GM21423 (cell line): ENCODE measurements around the gene IGF1R.
A peak's percentile ranks its signal among the peaks of the same experiment; 100 is the strongest.

Source experiments
- ATAC-seq: cut with Tn5 transposase; IDR thresholded peaks from one replicate; pipeline ENCODE4 v1.9.1; 2021; ENCODE audit warnings: mild to moderate bottlenecking, moderate library complexity; ENCODE audit not compliant: unreplicated experiment

The IGF1R gene

DNA sequence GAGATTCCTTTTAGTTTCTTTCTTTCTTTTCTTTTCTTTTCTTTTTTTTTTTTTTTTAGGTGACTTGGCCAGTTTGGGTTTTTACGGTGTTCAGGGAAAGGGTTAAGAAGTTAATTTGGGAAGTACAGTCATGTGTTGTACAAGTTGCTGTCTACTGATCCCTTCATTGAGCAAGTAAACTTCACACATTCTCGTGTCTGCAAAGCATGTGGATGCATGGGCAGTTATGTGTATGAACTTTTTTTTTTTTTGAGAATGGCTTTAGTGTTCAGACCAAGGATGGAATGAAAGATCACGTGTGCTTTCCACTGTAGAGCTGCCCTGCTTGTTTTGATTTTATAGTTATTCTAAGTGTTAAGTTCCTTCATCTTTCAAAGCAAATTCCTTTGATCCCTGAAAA lies 227.0 kb downstream of the IGF1R start:
- ATAC-seq = no peak

DNA sequence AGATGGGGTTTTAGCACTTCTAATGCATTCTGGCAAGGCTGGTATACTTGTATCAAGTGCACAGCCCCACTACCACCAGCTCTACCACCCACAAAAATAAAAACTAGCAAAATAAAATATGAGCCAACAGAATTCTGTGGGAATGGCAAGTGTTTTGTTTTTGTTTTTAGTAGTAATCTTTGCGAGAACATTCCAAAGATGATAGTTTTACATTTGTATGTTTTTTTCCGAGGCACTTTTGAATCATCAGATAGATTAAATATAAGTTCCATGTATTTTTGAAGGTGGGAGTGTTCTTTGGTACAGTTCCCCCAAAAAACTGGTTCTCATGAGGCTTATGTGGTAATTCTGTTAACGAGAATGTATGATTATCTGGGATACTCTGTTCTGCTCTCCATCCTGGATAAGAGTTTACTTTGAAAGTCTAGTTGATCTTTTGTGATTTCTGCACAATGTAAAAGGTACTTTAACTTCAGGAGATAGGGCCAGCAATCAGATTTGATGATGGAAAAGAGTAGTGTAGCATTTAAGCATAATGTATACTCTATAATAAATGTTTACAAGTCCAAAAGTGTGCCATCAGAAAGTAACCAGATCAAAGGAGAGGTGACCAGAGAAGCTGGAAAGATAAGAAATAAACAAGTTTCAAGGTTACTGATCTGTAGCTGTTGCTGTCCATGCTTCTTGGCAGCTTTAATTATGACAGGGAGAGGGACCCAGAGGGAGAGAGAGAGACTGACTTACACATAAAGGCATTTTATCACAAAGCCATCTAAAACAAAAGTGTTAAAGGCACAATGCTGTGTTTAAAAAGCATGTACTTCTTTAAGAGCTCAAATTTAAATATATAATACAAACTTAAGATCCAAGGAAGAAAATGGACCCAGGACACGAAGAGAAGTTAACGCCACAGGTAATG lies 228.4 kb downstream of the IGF1R start:
- ATAC-seq = no peak

DNA sequence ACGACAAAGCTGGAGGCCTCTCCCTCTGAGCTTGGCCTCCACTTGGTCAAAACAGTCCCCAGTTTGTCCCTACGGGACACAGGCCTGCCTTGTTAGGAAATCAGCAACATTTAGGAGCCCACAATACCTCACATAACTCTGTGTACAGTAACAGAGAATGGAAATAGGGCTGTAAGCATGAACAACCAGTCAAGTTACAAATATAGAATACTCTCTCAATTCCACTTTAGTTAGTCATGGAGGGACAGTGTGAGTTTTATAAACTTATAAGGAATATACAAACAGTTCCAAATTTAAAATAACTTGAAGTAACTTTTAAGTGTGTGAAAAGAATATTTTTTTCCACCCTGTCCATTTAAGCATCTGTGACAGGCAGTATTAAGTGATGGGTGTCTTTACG lies 229.8 kb downstream of the IGF1R start:
- ATAC-seq = no peak

DNA sequence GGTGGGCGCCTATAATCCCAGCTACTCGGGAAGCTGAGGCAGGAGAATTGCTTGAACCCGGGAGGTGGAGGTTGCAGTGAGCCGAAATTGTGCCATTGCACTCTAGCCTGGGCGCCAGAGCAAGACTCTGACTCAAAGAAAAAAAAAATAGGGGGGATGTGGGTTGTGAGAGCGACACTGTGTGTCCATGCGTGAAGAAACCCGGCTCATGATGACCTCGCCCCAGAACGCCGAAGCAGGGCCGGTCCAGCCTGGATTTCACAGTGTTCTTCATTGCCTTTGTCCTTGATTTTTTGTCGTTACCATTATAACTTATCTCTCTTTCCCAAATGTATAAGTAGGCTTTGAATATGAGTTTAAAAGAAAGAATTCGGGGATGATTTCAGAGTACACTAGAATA lies 230.5 kb downstream of the IGF1R start:
- ATAC-seq = no peak

DNA sequence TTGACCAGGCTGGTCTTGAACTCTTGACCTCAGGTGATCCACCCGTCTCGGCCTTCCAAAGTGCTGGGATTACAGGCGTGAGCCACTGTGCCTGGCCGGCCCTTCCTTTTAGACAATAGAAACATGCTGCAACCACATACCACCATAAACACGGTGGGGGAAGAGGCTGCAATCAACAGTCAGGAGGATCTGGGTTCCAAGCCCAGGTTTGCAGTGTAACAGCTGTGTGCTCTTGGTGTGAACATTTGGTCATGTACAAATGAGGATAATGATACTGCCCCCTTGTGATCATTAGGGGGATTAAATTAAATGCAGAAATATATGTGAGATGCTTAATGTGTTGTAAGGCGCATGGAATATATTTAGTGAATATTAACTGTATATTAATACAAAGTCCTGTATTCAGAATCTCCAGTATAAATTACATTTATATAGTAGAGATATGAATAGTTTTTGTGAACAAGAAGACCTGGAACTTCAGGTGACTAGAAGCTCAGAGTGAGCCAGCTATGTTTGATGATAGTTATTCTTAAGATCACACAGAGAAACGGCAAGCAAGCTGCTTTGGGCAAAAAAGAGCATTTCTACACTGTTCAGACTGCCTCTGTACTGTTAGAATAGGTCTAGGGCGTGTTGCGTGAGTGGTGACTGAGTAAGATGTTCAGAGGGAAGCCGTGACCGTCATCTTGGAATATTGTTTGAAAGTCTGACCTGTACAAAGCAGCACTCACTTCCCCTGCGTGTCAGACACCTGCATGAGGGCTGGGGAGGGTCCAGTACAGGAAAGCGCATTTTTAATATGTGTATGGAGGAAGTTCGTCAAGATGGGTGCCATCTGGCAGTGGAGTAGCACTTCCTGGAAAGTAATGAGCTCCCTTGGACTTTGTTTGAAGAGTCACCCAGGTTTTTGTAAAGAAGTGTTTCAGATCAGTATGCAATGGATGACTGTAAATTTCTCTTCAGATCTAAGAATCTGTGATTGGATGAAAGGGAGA lies 233.5 kb downstream of the IGF1R start:
- ATAC-seq = peak; percentile 51

DNA sequence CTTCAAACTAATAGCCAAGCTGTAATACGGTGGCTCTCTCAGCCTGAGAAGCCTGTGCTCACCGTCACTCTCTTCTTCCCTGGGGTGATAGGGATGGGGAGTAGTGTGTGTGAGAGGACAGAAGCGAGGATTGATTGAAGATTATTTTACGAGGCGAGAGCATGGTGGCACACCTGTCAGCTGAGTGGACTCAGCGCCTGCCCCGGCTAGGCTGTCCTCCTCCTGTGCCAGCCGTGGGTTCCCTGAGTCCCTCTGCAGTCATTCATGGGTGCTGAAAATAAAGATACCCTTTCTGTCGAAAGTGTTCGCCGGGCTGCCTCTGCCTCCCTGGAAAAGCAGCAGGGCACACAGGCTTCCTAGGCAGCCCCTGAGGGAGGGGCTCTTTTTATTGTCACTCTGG lies 235.1 kb downstream of the IGF1R start:
- ATAC-seq = no peak

DNA sequence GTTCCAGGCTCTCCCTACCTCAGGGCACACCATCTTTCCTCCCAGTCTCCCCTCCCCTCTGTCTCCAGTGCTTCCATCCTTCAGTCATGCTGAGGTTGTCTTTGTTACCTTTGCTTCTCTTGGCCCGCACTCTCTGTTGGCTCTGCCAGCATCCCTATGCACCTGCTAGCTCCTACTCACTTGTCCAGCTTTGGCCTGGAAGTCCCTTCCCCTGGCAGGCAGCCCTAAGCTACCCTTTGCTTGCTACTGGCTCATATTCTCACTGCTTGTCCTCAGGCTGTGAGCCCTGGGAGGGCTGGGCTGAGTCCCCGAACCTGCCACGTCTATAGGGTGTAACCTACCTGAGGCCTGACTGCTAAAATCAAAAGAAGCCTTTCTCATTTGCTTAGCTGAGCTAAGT lies 236.6 kb downstream of the IGF1R start:
- no peak for ATAC-seq

DNA sequence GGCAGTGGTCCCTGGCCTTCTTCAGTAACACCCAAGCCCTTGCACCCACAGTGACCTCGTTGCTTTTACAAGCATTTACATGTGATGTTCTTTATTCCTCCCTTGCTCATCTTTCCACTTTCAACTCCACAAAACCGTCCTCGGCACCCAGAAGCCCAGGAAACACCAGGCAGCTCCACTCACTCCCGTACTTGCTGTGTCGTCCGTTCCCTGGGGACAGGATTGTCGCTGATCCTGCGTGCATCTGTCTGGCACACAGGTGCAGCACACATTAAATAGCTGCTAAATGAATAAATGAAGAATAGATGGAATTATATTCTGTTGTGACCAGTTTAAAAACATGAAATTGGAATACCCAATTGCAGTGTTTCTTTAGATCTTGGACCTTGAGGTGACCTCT lies 239.6 kb downstream of the IGF1R start:
- ATAC-seq = no peak

DNA sequence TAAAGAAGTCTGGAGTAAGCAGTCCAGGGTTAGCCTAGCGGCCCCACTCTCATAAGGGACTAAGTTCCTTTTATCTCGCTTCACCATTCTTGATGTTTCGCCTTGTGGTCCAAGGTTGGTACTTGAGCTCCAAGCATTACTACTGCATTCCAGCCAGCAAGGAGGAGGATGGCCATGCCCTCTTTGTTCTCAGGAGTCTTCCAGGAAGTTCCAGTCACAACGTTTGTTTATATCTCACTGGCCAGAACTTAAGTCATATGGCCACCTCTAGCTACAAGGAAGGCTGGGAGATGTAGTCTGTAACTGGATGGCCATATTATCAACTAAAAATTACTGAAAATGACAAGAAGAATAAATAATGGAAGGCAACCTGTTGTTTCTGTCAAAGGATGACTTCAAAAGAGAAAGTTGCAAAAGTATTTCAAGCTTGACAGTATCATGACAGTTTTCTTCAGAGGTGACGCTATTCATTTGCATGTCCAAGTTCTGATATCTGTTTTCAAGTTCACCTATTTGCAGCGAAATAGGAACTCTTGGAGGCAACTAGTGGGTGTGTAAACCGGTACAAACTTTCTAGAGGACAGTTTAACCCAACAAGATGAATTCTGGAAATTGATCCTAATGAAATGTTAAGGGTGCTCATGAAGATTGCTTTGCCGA lies 240.6 kb downstream of the IGF1R start:
- ATAC-seq = no peak

DNA sequence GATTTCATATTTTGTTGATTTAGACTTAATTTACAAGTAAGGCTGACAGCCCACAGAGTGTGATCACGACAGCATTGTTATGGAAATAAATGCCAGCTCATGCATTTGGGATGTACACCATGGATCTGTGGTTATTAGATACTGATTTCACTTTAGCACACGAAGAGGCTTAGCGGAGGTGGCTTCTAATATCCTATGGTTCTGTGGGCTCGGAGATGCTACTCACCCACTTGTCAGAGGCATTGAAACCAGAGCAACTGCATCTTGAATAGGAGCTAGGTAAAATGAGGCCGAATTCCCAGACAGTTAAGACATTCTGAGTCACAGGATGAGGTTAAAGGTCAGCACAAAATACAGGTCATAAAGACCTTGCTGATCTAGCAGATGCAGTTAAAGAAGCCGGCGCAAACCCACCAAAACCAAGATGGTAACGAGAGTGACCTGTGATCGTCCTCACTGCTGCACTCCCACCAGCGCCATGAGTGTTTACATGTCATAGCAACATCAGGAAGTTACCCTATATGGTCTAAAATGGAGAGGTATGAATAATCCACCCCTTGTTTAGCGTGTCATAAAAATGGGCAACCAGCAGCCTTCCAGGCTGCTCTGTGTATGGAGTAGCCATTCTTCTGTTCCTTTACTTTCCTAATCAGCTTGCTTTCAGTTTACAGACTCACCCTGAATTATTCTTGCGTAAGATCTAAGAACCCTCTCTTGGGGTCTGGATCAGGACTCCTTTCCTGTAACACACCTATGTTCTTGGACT lies 241.8 kb downstream of the IGF1R start:
- no peak for ATAC-seq

DNA sequence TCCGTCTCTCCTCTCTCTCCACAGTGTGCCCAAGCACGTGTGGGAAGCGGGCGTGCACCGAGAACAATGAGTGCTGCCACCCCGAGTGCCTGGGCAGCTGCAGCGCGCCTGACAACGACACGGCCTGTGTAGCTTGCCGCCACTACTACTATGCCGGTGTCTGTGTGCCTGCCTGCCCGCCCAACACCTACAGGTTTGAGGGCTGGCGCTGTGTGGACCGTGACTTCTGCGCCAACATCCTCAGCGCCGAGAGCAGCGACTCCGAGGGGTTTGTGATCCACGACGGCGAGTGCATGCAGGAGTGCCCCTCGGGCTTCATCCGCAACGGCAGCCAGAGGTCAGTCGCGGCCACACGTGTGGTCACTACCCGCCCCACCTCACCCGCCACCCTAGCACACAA lies 243.0 kb downstream of the IGF1R start:
- ATAC-seq = no peak

DNA sequence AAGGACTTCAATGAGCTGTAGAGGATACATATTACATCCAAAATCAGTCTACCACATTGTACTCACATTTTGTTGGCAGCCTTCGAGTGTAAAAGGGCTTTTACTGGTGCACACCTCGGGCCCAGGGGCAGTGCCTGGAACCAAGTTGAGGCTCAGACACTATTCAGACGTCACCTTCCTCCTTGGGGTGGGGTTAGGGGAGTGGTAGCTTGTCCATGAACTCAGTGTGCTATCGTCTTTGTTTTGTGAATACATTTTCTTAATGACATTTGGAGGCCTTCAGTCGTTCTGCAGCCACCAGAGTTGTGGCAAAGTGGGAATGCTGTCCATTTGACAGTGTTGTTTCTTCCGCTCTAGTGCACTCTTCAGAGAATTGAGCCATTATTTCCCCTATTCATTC lies 245.1 kb downstream of the IGF1R start:
- ATAC-seq = no peak

DNA sequence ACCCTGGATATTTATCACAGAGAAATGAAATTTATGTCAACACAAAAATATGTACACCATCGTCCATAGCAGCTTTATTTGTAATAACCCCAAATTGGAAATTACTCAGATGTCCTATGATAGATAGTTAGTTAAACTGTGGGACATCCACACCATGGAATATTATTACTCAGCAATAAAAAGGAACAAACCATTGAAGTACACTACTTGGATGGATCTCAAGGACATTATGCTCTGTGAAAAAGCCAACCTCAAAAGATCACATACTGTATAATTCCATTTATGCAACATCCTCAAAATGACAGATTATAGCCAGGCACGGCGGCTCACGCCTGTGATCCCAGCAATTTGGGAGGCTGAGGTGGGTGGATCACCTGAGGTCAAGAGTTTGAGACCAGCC lies 246.0 kb downstream of the IGF1R start:
- no peak for ATAC-seq

DNA sequence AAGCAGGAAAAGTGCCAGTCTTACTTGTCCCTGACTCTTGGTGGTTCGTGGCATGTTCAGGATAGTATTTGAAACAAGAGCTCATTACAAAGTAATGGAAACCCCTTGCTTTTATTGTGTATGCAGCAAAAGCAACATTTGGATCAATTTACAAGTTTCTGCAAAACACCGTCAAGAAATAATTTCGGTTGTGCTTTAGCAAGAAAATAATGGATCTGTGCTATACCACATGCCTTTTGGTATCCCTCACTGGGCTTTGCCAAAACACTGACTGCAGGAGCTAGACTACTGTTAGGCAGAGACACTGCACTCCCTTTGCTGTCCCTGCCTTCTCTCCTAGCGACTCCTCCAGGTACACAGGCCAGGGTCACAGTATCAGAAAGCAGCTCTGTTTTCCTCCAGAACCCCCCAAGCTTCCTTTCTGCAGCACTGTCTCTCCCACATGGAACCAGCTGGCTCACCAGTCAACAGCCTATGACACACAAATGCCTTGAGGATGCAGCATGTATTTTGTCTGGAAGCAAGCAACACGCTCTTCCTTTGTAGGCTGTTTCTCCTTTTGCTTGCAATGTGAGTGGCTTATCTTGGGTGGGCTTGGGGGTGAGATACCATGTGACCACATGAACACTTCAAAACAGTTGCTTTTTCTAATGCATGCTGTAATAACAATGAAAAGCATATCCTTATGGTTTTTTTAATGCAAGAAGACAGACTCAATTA lies 247.8 kb downstream of the IGF1R start:
- no peak for ATAC-seq

DNA sequence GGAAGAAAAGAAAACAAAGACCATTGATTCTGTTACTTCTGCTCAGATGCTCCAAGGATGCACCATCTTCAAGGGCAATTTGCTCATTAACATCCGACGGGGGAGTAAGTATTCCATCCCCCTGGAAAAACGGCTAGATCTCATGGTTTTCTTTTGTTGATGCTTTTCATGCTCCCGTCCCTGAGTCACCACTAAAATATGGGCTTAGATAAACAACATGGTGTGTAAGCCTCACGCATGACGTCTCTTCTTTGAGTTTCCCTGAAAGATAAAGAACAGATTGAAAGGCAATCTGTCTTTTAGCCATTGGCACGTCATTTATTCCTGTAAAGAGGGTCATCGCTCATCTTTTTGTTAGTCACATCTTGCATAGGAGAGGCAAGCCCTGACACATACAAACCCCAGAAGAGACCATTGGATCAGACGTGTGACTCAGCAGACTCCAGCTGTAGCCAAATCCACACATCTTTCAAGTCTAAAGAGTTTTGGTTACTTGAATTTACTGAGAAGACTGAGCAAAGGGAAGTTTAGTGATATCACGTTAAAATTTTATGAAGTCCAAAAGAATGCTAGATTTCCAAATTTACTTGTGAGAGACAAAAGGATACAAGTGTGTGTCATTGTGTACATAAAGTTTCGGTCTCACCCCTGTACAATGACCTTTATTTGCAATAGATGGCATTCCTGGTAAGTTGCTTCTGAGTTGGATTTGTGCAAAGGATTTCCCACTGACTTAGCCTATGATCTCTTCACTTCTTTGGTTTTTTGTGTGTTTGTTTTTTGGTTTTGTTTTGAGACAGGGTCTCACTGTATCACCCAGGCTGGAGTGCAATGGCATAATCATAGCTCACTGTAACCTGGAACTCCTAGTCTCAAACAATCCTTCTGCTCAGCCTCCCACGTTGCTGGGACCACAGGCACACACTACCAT lies 248.7 kb downstream of the IGF1R start:
- ATAC-seq = no peak

DNA sequence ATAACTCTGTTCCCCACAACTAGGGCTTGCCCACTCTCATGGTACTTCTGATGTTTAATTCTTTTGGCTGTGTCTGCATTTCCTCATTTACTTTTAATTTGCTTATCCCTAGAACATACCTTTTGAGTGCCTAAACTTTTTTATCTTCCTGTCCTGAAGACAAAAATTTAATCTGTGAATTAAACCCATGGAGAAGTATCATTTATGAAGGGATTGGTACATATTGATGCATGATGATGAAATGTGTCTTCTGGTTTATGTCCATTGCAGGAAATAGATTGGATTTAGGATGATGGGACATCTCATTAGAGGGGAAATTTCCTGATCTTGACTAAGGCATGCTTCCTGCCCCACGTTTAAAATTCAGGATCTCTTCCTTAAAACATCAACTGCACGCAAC lies 249.8 kb downstream of the IGF1R start:
- no peak for ATAC-seq

DNA sequence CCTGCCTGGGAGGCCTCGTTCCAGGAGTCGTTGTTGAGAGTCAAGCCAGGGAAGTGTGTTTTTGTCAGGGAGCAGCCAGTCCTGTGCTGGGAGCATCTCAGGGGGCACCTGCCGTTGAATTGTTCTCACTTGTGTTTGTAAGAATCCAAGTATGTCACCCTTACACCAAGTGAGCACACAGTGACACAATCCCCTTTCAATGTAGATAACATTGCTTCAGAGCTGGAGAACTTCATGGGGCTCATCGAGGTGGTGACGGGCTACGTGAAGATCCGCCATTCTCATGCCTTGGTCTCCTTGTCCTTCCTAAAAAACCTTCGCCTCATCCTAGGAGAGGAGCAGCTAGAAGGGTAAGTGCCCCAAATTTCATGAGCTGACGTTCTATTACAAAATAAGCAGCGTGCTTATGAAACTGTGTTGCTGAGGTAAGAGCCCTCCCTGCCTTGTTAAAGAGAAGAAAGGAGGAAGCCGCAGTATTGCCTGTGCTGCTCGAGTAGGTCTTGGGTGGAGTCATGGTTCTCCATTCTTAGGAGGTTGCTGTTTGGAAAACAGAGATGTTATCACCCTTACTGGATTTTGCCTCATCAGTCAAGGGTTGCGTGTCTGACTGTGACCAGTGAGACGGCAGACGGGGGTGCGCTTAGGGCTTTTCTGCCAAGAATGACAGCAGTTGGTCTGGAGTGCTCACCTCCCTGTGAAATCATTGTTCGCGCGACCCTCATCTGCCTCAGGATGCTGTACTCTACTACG lies 251.1 kb downstream of the IGF1R start:
- ATAC-seq = no peak

DNA sequence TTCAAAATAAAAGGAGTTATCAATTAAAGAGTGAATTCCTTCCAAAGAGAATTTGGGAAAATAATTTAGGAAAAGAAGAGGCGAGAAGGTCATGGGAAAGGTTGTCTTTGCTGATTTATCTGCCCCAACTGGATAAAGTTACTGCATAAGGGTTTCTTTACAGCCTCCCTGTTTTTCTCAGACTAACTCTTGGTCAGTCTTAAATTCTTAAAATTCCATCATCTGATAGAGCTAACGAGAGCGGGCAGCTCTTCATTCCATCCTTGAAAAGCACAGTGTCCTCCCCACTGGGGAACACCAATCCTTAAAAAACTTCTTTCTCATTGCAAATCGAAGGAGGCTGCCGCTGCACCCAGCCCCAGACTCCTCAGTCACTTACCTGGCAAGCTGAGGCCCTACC lies 252.0 kb downstream of the IGF1R start:
- no peak for ATAC-seq
